NCI-H2227 (cell line): ENCODE results near the gene RINL.
"Not testable (repeated sequence)": the region's sequence is repeated elsewhere in the genome, so short reads cannot be mapped to it uniquely, and the experiment has no call there.

Experiments used
- DNase-seq: peaks from one replicate; lab custom pipeline; 2025; ENCODE audit not compliant: unreplicated experiment; lab: John Stamatoyannopoulos, UW

RINL gene

DNA sequence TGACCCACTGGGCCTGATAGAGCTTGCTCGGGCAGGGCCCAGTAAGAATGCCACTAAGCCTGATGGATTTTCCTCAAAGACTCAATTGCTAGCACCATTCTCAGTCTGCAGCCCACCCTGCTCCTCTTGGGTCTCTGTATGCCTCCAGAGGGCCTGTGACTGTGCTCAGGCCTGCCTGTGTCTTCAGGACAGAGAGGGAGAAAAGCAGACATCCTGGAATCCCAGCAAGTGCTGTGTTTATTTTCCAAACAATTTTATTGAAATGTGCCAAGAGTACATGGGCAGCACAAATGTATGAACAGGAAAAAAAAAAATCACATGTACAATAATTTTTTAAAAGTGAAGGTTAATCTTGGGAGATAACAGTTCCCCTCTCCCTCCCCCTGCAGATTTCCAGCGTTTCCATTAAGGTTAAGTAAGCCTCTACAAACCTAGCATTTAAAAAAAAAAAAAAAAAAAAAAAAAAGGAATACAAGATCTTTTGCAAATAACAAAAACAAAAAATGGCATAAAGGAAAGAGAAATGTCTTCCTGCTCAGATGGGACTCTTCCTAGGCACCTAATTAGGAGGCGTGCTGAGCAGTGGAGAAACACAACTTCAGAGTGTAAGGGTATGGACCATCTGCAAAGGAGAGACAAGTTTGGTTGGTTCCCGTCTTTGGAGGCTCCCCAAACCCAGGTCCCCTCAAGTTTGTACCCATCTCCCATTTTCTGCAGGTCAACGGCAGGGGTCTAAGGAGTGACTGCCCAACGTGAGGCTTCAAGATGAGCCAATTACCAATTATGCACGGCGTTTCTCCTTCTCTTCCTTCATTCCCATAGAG is 41.7 kb downstream of the RINL start:
- DNase-seq = no peak

DNA sequence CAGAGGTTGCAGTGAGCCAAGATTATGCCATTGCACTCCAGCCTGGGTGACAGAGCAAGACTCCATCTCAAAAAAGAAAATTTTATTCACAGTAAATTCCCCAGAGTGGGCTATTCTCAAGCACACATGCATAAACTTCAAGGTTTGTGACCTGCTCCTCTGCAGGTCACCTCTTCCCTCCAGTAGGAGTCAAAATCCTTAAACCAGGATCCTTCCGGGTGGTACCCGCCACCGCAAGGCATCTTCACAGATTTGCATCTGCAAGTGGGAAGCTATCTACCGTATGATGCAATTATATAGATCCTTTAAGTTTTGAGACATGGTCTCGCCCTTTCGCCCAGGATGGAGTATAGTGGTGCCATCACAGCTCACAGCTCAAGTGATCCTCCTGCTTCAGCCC is 43.5 kb downstream of the RINL start:
- no peak for DNase-seq

DNA sequence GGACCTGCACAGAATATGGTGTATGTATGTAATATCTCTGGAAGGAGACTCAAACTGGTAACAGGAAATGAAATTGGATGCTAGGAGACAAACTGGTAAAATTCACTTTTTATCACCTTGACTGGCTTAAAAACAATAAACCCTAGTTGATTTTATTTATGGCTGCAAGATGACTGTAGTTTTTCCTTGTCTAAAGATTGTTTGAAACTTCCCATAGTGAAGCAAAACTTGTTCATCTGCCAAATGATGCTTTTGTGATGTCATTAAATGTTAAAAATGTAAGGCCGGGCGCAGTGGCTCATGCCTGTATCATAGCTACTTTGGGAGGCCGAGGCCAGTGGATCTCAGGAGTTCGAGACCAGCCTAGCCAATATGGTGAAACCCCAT is 44.0 kb downstream of the RINL start:
- DNase-seq = no peak

DNA sequence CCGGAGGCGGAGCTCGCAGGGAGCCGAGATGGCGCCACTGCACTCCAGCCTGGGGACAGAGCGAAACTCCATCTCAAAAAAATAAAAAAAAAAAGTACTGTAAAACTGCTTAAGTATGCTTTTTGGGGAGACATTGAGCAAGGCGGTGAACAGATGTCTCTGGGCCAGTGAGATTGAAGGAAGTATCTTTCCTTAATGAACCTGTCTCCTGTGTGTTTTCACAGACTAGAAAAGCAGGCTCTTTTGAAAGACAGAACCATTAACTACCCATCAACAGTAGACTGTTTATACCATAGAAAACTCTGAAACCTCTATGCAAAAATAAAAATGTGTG is 45.0 kb downstream of the RINL start:
- DNase-seq = no peak

DNA sequence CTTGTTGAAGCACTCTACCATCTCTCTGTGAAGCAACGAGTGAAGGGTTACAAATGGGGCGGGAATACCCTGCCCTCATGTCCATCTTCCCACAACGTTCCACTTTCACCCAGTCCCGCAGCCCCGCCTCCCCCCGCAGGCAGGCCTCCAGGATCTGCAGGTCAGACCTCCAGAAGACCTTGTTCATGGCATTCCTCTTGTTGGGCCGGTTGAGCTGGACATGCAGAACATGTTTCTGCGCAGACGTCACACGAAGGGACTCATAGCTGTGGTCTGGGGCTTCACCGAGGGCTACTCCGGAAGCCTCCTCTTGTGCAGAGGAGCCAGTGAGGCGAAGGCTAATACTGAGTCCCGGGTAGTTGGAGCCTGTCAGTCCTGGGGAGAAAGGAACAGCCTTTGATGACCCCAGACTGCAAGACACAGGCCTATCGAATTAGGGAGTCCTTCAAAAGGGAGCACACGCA is 46.9 kb downstream of the RINL start:
- DNase-seq = peak; percentile 82

DNA sequence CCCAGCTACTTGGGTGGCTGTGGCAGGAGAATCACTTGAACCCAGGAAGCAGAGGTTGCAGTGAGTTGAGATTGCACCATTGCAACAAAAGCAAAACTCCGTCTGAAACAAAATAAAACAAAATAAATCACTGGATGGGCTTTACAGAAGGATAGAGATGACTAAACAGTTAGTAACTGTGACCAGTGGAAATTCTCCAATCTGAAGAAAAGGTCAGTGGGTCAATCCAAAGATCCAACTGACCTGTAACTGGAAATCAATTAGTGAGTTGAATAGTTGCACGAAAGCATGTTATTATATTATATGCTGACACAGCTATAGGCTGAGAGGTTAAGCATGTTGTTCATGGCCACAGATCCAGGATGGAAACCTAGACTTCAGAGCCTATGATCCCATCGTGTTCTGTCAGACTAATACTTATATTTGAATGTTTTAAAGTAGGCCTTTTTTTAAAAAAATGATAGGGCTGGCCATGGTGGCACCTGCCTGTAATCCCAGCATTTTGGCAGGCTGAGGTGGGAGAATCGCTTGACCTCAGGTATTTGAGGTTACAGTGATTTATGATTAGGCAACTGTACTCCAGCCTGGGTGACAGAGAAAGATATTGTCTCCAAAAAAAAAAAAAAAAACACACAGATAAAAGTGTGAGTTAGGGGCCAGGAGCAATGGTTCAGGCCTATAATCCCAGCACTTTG is 47.9 kb downstream of the RINL start:
- no peak for DNase-seq

DNA sequence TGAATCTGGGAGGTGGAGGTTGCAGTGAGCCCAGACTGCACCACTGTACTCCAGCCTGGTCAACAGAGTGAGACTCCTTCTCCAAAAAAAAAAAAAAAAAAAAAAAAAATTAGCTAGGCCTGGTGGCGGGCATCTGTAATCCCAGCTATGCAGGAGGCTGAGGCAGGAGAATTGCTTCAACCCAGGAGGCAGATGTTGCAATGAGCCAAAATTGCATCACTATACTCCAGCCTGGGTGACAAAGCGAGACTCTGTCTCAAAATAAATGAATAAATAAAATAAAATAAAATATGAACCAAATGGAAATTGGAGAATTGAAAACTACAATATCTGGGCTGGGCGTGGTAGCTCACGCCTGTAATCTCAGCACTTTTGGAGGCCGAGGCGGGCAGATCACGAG is 48.9 kb downstream of the RINL start:
- DNase-seq = not testable (repeated sequence)

DNA sequence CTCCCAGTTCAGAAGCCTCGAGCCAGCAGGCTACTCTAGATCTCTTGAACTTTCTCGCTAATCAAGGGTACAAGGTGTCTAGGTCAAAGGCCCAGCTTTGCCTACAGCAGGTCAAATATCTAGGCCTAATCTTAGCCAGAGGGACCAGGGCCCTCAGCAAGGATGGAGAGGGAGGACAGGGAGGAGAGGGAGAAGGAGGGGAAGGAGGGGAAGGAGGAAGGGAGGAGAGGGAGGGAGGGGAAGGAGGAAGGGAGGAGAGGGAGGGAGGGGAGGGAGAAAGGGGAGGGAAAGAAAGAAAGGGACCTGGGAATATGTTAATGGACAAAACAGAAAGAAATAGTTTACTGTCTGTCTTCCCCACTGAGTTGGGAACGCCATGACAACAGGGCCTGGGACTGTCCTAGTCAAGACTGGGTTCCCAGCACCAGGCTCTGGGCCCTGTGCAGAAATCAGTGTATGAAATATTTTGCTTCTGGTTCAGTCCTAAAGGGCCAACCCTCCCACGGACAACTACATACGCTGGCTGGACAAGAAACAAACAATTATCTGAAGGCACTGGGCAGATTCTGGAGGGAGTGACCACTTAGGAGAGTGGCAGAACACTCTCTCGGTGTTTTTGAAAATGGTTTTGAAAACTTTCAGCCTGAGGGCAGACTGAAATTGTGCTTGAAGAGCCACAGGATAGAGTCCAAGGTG is 51.1 kb downstream of the RINL start:
- DNase-seq = no peak

DNA sequence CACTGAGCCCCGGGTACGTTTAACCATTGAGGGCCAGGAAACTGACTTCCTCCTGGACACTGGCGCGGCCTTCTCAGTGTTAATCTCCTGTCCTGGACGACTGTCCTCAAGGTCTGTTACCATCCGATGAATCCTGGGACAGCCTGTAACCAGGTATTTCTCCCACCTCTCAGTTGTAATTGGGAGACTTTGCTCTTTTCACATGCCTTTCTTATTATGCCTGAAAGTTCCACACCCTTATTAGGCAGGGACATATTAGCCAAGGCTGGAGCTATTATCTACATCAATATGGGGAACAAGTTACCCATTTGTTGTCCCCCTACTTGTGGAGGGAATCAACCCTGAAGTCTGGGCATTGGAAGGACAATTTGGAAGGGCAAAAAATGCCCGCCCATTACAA is 52.1 kb downstream of the RINL start:
- not testable (repeated sequence) for DNase-seq

DNA sequence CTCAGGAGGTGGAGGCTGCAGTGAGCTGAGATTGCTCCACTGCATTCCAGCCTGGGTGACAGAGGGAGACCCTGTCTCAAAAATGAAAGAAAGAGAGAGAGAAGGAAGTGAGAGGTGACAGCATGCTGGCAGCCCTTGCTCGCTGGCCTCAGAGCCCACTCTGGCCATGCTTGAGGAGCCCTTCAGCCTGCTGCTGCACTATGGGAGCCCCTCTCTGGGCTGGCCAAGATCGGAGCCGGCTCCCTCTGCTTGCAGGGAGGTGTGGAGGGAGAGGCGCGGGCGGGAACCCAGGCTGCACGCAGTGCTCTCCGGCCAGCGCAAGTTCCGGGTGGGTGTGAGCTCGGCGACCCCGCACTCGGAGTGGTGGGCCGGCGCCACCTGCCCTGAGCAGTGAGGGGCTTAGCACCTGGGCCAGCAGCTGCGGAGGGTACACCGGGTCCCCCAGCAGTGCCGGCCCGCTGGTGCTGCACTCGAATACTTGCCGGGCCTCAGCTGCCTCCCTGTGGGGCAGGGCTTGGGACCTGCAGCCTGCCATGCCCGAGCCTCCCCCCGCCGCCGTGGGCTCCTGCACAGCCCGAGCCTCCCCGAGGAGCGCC is 56.7 kb downstream of the RINL start:
- DNase-seq = not testable (repeated sequence)

DNA sequence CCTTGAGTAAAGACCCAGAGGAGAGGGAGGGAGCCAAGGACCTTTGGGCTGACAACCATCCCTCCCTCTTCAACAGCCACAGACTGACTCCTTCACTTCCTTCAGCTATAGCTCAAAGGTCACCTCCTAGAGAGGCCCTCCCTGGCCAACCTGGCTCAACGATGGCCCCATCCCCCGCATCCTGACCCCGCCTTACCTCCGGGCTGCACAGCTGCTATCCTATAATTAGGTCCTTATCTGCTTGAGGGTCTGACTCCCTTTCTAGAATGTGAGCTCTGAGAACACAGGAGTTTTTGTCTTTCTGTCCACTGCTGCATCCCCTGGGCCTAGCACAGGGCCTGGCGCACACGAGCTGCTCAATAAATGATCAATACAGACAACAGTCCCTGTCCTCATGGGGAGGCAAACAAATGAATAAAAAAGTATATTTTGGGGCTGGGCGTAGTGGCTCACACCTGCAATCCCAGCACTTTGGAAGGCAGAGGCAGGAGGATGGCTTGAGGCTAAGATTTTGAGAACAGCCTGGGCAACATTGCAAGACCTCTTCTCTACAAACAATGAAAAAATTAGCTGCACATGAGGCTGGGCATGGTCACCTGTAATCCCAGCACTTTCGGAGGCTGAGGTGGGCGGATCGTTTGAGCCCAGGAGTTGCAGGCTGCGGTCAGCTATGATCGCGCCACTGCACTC is 58.7 kb downstream of the RINL start:
- peak; percentile 84 for DNase-seq
